Suprapubic skin (tissue), 4 donors: Measurements from ENCODE around the gene RUFY4.

ENCODE experiments used
- CTCF ChIP-seq, 2 donors: fragments of 200-600 bp in 1 of 2; fragments of 450-650 bp in 1 of 2; sonication (generic) in 1 of 2; IDR thresholded peaks; one replicate each; pipeline ENCODE4 v1.5.1; 2016 to 2019; ENCODE audit warnings: antibody characterized with exemption in 2 of 2, mild to moderate bottlenecking in 1 of 2, moderate library complexity in 1 of 2
- EP300 ChIP-seq: sonication (generic); formaldehyde crosslinking; IDR thresholded peaks from one replicate; pipeline ENCODE4 v1.6.1; 2017; ENCODE audit warnings: antibody characterized with exemption
- POLR2A ChIP-seq, 2 donors: fragments of 450-650 bp; IDR thresholded peaks; one replicate each; pipeline ENCODE4 v1.6.1; 2017; ENCODE audit warnings: antibody characterized with exemption in 2 of 2, mild to moderate bottlenecking in 2 of 2, moderate library complexity in 2 of 2
- POLR2AphosphoS5 ChIP-seq, 3 donors: sonication (generic); formaldehyde crosslinking; IDR thresholded peaks; one replicate each; pipeline ENCODE4 v1.6.1; 2017; ENCODE audit warnings: antibody characterized with exemption in 3 of 3

GRCh38 chr2:218021536-218022071 lies 47.4 kb upstream of the RUFY4 start:
- TF ChIP-seq CTCF (IDR thresholded peaks at IDR 0.05) (no peak), POLR2A (IDR thresholded peaks at IDR 0.05) (no peak), POLR2AphosphoS5 (IDR thresholded peaks at IDR 0.05) (no peak), EP300 (no peak)
